PFSK-1 (cell line): Measurements from ENCODE around the gene KRTCAP2.

Source experiments
- FOXP2 ChIP-seq: optimal IDR thresholded peaks from 2 replicates; pipeline ENCODE3; 2011; ENCODE audit warnings: borderline replicate concordance, control low read depth, inconsistent platforms; ENCODE audit not compliant: insufficient read depth; ENCODE audit errors: extremely low read length, extremely low read depth
- POLR2AphosphoS5 ChIP-seq: IDR thresholded peaks from 2 replicates; pipeline ENCODE4 v1.6.1; 2012; ENCODE audit warnings: low read depth, mild to moderate bottlenecking, control low read depth, low read length, moderate library complexity
- REST ChIP-seq, 2 experiments: IDR thresholded peaks; 2 replicates each; pipeline versions ENCODE4 v1.6.1 to v1.8.0; 2011 to 2012; ENCODE audit warnings: low read depth in 2 of 2, low read length in 2 of 2, control low read depth in 1 of 2, inconsistent platforms in 1 of 2, mild to moderate bottlenecking in 1 of 2, moderate library complexity in 1 of 2; ENCODE audit not compliant: insufficient read depth in 1 of 2
- SIN3A ChIP-seq: IDR thresholded peaks from 2 replicates; pipeline ENCODE4 v1.6.1; 2012; ENCODE audit warnings: mild to moderate bottlenecking, low read length, moderate library complexity, borderline replicate concordance; ENCODE audit not compliant: insufficient read depth
- TAF1 ChIP-seq: IDR thresholded peaks from 2 replicates; pipeline ENCODE4 v1.6.1; 2012; ENCODE audit warnings: low read length, control low read depth, borderline replicate concordance; ENCODE audit not compliant: insufficient read depth

- TF ChIP-seq SIN3A: no peak
- peak; percentile 39; the same call in 1 of the 2 replicates for TF ChIP-seq POLR2AphosphoS5
- TF ChIP-seq REST (IDR thresholded peaks at IDR 0.05; ENCODE audit: insufficient read depth in 1 of 2, low read depth in 2 of 2, low read length in 2 of 2): peak in 1 of 2 experiments; percentile 46; a peak in 1 of 4 replicates
- TF ChIP-seq TAF1: no peak
- TF ChIP-seq FOXP2: no peak
These were observed 36.2 kb upstream of the KRTCAP2 start for GRCh38 chr1:155209312-155209721.
